ENCODE data around the gene KCTD5. TPM values are rescaled to one million over a fixed set of nuclear protein-coding genes. Genes with fewer than 3 reads are reported as not detected.
"Not testable (repeated sequence)": the region's sequence is repeated elsewhere in the genome, so short reads cannot be mapped to it uniquely, and the experiment has no call there.

The KCTD5 gene
- polyA plus RNA-seq, 1 donor (not counting 4 experiments of a cell fraction or from before 2014, with no cell fraction given) = 29.0 TPM

DNA sequence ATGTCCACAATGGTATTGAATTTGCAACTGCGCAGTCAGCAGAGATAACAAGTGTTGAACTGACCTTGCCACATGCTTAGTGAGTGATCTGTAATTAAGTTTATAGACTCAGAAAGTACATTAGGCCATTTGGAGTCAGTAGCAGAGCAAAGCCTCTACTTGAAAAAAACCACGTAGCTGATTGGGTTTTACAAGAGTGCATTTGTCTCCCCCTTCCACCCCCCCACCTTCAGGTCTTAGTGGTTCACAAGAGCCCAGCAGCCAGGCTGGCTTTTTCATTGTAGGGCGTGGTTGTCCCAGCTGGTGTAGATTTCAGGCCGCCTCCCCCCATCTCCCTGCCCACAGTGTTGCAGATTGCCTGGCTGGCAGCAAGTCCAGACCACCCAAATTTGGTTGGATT is 2.4 kb upstream of the KCTD5 start:
- DNase-seq (ENCODE audit: low read depth, low spot score); H4K20me1 ChIP-seq (ENCODE audit: control insufficient read depth, extremely low read depth, insufficient read depth, low read length); H3K9ac ChIP-seq (ENCODE audit: control insufficient read depth, extremely low read depth, insufficient read depth, low read length); FAIRE-seq; H2AFZ ChIP-seq (ENCODE audit: control insufficient read depth, low read length); H3K4me2 ChIP-seq (ENCODE audit: control insufficient read depth, extremely low read depth, insufficient read depth, low read depth, low read length); H3K9me3 ChIP-seq (ENCODE audit: control insufficient read depth, low read depth, low read length); H3K36me3 ChIP-seq (ENCODE audit: control insufficient read depth in 2 of 2, extremely low read depth in 1 of 2, insufficient read depth in 2 of 2, low read length in 2 of 2); H3K9me1 ChIP-seq (ENCODE audit: control insufficient read depth, extremely low read depth, insufficient read depth, low read length); H3K27ac ChIP-seq (ENCODE audit: control insufficient read depth, insufficient read depth, low read length); H3K4me3 ChIP-seq (ENCODE audit: control insufficient read depth in 2 of 3, extremely low read depth in 1 of 3, insufficient read depth in 2 of 3, low read depth in 1 of 3, low read length in 3 of 3); H3K27me3 ChIP-seq (ENCODE audit: control insufficient read depth, extremely low read depth, insufficient read depth, low read length); dilution Hi-C loops (cut with MboI; ENCODE audit: extremely low pct_ligation_motif_present, low sequenced_read_pairs): not testable (repeated sequence)
- Histone ChIP-seq H3K4me1 (ENCODE audit: control insufficient read depth, extremely low read depth, insufficient read depth, low read length) (peaks cover 14% of the 10 kb centered on the region), H3K79me2 (ENCODE audit: control insufficient read depth, insufficient read depth, low read length) (peaks cover 31% of the 10 kb centered on the region)

DNA sequence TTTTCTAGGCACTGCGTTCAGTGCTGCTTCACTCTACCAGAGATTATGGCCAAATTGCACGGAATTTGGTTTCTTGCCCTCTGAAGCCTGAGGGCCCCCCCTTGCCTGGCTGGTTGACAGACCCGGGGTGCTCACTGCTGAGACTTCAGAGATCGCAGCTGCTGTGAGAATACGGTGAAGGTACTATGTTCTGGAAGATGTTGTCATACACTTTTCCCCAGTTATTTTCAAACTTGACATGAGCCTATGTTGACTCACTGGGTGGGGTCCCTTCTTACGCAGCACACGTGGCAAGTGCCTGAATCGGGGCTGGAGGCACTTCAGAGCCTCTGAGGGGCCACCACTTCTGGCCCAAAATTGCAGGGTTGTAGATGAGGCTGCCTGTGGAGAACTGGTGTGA is 2.0 kb upstream of the KCTD5 start:
- H3K4me2 ChIP-seq (ENCODE audit: control insufficient read depth, extremely low read depth, insufficient read depth, low read depth, low read length); H4K20me1 ChIP-seq (ENCODE audit: control insufficient read depth, extremely low read depth, insufficient read depth, low read length); dilution Hi-C loops (cut with MboI; ENCODE audit: extremely low pct_ligation_motif_present, low sequenced_read_pairs); DNase-seq (ENCODE audit: low read depth, low spot score); H3K9me3 ChIP-seq (ENCODE audit: control insufficient read depth, low read depth, low read length); FAIRE-seq; H3K36me3 ChIP-seq (ENCODE audit: control insufficient read depth in 2 of 2, extremely low read depth in 1 of 2, insufficient read depth in 2 of 2, low read length in 2 of 2); H3K9ac ChIP-seq (ENCODE audit: control insufficient read depth, extremely low read depth, insufficient read depth, low read length); H3K27me3 ChIP-seq (ENCODE audit: control insufficient read depth, extremely low read depth, insufficient read depth, low read length); H2AFZ ChIP-seq (ENCODE audit: control insufficient read depth, low read length); H3K4me3 ChIP-seq (ENCODE audit: control insufficient read depth in 2 of 3, extremely low read depth in 1 of 3, insufficient read depth in 2 of 3, low read depth in 1 of 3, low read length in 3 of 3); H3K9me1 ChIP-seq (ENCODE audit: control insufficient read depth, extremely low read depth, insufficient read depth, low read length): not testable (repeated sequence)
- H3K27ac ChIP-seq (ENCODE audit: control insufficient read depth, insufficient read depth, low read length) = peak overlapping the region; percentile 56
- H3K79me2 ChIP-seq (ENCODE audit: control insufficient read depth, insufficient read depth, low read length) = peaks cover 31% of the 10 kb centered on the region
- H3K4me1 ChIP-seq (ENCODE audit: control insufficient read depth, extremely low read depth, insufficient read depth, low read length) = peaks cover 14% of the 10 kb centered on the region

- H3K36me3 ChIP-seq (ENCODE audit: control insufficient read depth in 2 of 2, extremely low read depth in 1 of 2, insufficient read depth in 2 of 2, low read length in 2 of 2); H3K9me3 ChIP-seq (ENCODE audit: control insufficient read depth, low read depth, low read length); H4K20me1 ChIP-seq (ENCODE audit: control insufficient read depth, extremely low read depth, insufficient read depth, low read length); H2AFZ ChIP-seq (ENCODE audit: control insufficient read depth, low read length); H3K9me1 ChIP-seq (ENCODE audit: control insufficient read depth, extremely low read depth, insufficient read depth, low read length); FAIRE-seq; dilution Hi-C loops (cut with MboI; ENCODE audit: extremely low pct_ligation_motif_present, low sequenced_read_pairs); DNase-seq (ENCODE audit: low read depth, low spot score); H3K27me3 ChIP-seq (ENCODE audit: control insufficient read depth, extremely low read depth, insufficient read depth, low read length): not testable (repeated sequence)
- peak overlapping the region; percentile 94 to 96 (median 95) for H3K4me3 ChIP-seq (ENCODE audit: control insufficient read depth in 2 of 3, extremely low read depth in 1 of 3, insufficient read depth in 2 of 3, low read depth in 1 of 3, low read length in 3 of 3)
- H3K4me2 ChIP-seq (ENCODE audit: control insufficient read depth, extremely low read depth, insufficient read depth, low read depth, low read length) = peak overlapping the region; percentile 74
- peaks cover 45% of the 10 kb centered on the region for H3K79me2 ChIP-seq (ENCODE audit: control insufficient read depth, insufficient read depth, low read length)
- peak overlapping the region; percentile 94 for H3K27ac ChIP-seq (ENCODE audit: control insufficient read depth, insufficient read depth, low read length)
- H3K4me1 ChIP-seq (ENCODE audit: control insufficient read depth, extremely low read depth, insufficient read depth, low read length) = peaks cover 14% of the 10 kb centered on the region
- H3K9ac ChIP-seq (ENCODE audit: control insufficient read depth, extremely low read depth, insufficient read depth, low read length) = peak overlapping the region; percentile 96
Measured at GRCh38 chr16:2683041-2683440, 718 bp downstream of the KCTD5 start.

DNA sequence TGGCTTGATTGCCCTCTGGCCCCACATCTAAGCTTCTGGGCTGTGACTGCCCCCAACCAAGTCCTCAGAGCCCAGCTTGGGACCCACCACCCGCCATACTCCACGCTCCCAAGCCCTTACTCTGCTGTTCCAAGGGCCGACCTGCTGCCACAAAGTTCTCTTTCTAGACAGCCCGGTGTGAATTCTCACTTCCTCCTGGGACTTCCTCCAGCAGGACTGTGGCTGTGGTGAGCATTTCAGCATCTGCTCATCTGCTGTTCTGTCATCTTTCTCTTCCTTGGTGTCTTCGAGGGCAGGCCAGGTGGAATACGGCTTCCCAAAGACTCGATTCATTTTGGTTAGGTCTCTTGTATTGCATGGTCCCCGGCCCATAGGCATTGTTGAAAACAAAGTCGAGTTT is 3.8 kb downstream of the KCTD5 start:
- H2AFZ ChIP-seq (ENCODE audit: control insufficient read depth, low read length); H3K9me3 ChIP-seq (ENCODE audit: control insufficient read depth, low read depth, low read length); H3K27me3 ChIP-seq (ENCODE audit: control insufficient read depth, extremely low read depth, insufficient read depth, low read length); H3K9me1 ChIP-seq (ENCODE audit: control insufficient read depth, extremely low read depth, insufficient read depth, low read length); H3K4me3 ChIP-seq (ENCODE audit: control insufficient read depth in 2 of 3, extremely low read depth in 1 of 3, insufficient read depth in 2 of 3, low read depth in 1 of 3, low read length in 3 of 3); dilution Hi-C loops (cut with MboI; ENCODE audit: extremely low pct_ligation_motif_present, low sequenced_read_pairs); H3K4me1 ChIP-seq (ENCODE audit: control insufficient read depth, extremely low read depth, insufficient read depth, low read length); H3K27ac ChIP-seq (ENCODE audit: control insufficient read depth, insufficient read depth, low read length); DNase-seq (ENCODE audit: low read depth, low spot score); H3K4me2 ChIP-seq (ENCODE audit: control insufficient read depth, extremely low read depth, insufficient read depth, low read depth, low read length); H3K9ac ChIP-seq (ENCODE audit: control insufficient read depth, extremely low read depth, insufficient read depth, low read length); H4K20me1 ChIP-seq (ENCODE audit: control insufficient read depth, extremely low read depth, insufficient read depth, low read length): not testable (repeated sequence)
- Histone ChIP-seq H3K79me2 (ENCODE audit: control insufficient read depth, insufficient read depth, low read length) (peaks cover 62% of the 10 kb centered on the region), H3K36me3 (ENCODE audit: control insufficient read depth in 2 of 2, extremely low read depth in 1 of 2, insufficient read depth in 2 of 2, low read length in 2 of 2) (peaks cover 10 to 15% of the 10 kb centered on the region in 2 experiments)
- FAIRE-seq = peak; percentile 17

Measured in keratinocyte (primary cell).